ENCODE results near the gene TJP2.

The TJP2 gene

GRCh38 chr9:69139596-69139995 is 34.5 kb upstream of the TJP2 start:
- peaks cover 3 to 17% of the 10 kb centered on the region in 2 donors for H3K36me3 ChIP-seq (replicated peaks in 1 of 2; ENCODE audit: control insufficient read depth in 2 of 2, insufficient read depth in 2 of 2, low read length in 2 of 2)
- no peak overlapping the region for H2BK5ac ChIP-seq (ENCODE audit: low read length)
- no peak overlapping the region for H3K9ac ChIP-seq (ENCODE audit: low read depth, low read length, poor library complexity)
- peaks cover 1% of the 10 kb centered on the region for H3K79me1 ChIP-seq (ENCODE audit: low read depth, low read length)
- no peak overlapping the region for H2BK12ac ChIP-seq (ENCODE audit: low read length)
- H3K4me2 ChIP-seq (ENCODE audit: insufficient read depth, low read length, poor library complexity, severe bottlenecking), result no peak overlapping the region
- H3K4me3 ChIP-seq (ENCODE audit: low read length in 2 of 2), result no peak overlapping the region
- no peak overlapping the region for H2AFZ ChIP-seq (ENCODE audit: low read length)
- H3K4me1 ChIP-seq (ENCODE audit: control insufficient read depth in 2 of 2, insufficient read depth in 1 of 2, low read depth in 1 of 2, low read length in 2 of 2), result peaks cover 0 to 5% of the 10 kb centered on the region in 2 donors
- no peak overlapping the region for H3K14ac ChIP-seq (ENCODE audit: low read length)
- no peak overlapping the region for H3K18ac ChIP-seq (ENCODE audit: low read length)
- no peaks in the 10 kb centered on the region for H3K27me3 ChIP-seq (ENCODE audit: control insufficient read depth in 3 of 3, insufficient read depth in 3 of 3, low read depth in 1 of 3, low read length in 3 of 3)
- no peak overlapping the region for H2AK5ac ChIP-seq (ENCODE audit: low read depth, low read length)
- H4K8ac ChIP-seq (ENCODE audit: low read depth, low read length), result no peak overlapping the region
- no peak for DNase-seq (ENCODE audit: low spot score)
- H4K91ac ChIP-seq (ENCODE audit: low read depth, low read length, poor library complexity), result no peak overlapping the region
- H3K27ac ChIP-seq (replicated peaks; ENCODE audit: low read length), result no peak overlapping the region
- no CpG with 5 or more reads among the region's 9 CpGs for WGBS, 2 donors (ENCODE audit: extremely low coverage in 2 of 2, insufficient read length in 2 of 2, insufficient replicate concordance in 1 of 2)
- H3K4ac ChIP-seq (ENCODE audit: low read length), result no peak overlapping the region
- H3K9me3 ChIP-seq (replicated peaks in 1 of 2; ENCODE audit: control insufficient read depth in 2 of 2, insufficient read depth in 1 of 2, low read depth in 1 of 2, low read length in 2 of 2), result no peaks in the 10 kb centered on the region
- H3K23ac ChIP-seq (ENCODE audit: low read depth, low read length, poor library complexity), result no peak overlapping the region
- no peak overlapping the region for H2BK15ac ChIP-seq (ENCODE audit: low read length)
- H2BK120ac ChIP-seq (ENCODE audit: low read depth, low read length), result no peak overlapping the region

- no peak overlapping the region for H3K27ac ChIP-seq (replicated peaks; ENCODE audit: low read length)
- no peak overlapping the region for H3K4me2 ChIP-seq (ENCODE audit: insufficient read depth, low read length, poor library complexity, severe bottlenecking)
- H2AFZ ChIP-seq (ENCODE audit: low read length), result no peak overlapping the region
- no peak for DNase-seq (ENCODE audit: low spot score)
- H2BK15ac ChIP-seq (ENCODE audit: low read length), result no peak overlapping the region
- no CpG with 5 or more reads among the region's 5 CpGs for WGBS, 2 donors (ENCODE audit: extremely low coverage in 2 of 2, insufficient read length in 2 of 2, insufficient replicate concordance in 1 of 2)
- peaks cover 0 to 5% of the 10 kb centered on the region in 2 donors for H3K4me1 ChIP-seq (ENCODE audit: control insufficient read depth in 2 of 2, insufficient read depth in 1 of 2, low read depth in 1 of 2, low read length in 2 of 2)
- H4K8ac ChIP-seq (ENCODE audit: low read depth, low read length), result no peak overlapping the region
- no peak overlapping the region for H3K4me3 ChIP-seq (ENCODE audit: low read length in 2 of 2)
- no peak overlapping the region for H2BK120ac ChIP-seq (ENCODE audit: low read depth, low read length)
- no peak overlapping the region for H3K9ac ChIP-seq (ENCODE audit: low read depth, low read length, poor library complexity)
- H3K18ac ChIP-seq (ENCODE audit: low read length), result no peak overlapping the region
- no peak overlapping the region for H2AK5ac ChIP-seq (ENCODE audit: low read depth, low read length)
- no peak overlapping the region for H2BK5ac ChIP-seq (ENCODE audit: low read length)
- peaks cover 1% of the 10 kb centered on the region for H3K79me1 ChIP-seq (ENCODE audit: low read depth, low read length)
- no peak overlapping the region for H3K14ac ChIP-seq (ENCODE audit: low read length)
- H3K23ac ChIP-seq (ENCODE audit: low read depth, low read length, poor library complexity), result no peak overlapping the region
- H3K36me3 ChIP-seq (replicated peaks in 1 of 2; ENCODE audit: control insufficient read depth in 2 of 2, insufficient read depth in 2 of 2, low read length in 2 of 2), result peaks cover 3 to 19% of the 10 kb centered on the region in 2 donors
- no peak overlapping the region for H3K4ac ChIP-seq (ENCODE audit: low read length)
- H3K9me3 ChIP-seq (replicated peaks in 1 of 2; ENCODE audit: control insufficient read depth in 2 of 2, insufficient read depth in 1 of 2, low read depth in 1 of 2, low read length in 2 of 2), result no peaks in the 10 kb centered on the region
- no peaks in the 10 kb centered on the region for H3K27me3 ChIP-seq (ENCODE audit: control insufficient read depth in 3 of 3, insufficient read depth in 3 of 3, low read depth in 1 of 3, low read length in 3 of 3)
- no peak overlapping the region for H2BK12ac ChIP-seq (ENCODE audit: low read length)
- no peak overlapping the region for H4K91ac ChIP-seq (ENCODE audit: low read depth, low read length, poor library complexity)
Measured at GRCh38 chr9:69140123-69140735, 33.8 kb upstream of the TJP2 start.

- Histone ChIP-seq H2BK15ac (ENCODE audit: low read length) (no peak overlapping the region), H2AK5ac (ENCODE audit: low read depth, low read length) (no peak overlapping the region), H3K18ac (ENCODE audit: low read length) (no peak overlapping the region), H3K23ac (ENCODE audit: low read depth, low read length, poor library complexity) (no peak overlapping the region), H4K8ac (ENCODE audit: low read depth, low read length) (no peak overlapping the region), H3K9me3 (replicated peaks in 1 of 2; ENCODE audit: control insufficient read depth in 2 of 2, insufficient read depth in 1 of 2, low read depth in 1 of 2, low read length in 2 of 2) (no peaks in the 10 kb centered on the region), H3K4me3 (ENCODE audit: low read length in 2 of 2) (no peak overlapping the region), H3K27me3 (ENCODE audit: control insufficient read depth in 3 of 3, insufficient read depth in 3 of 3, low read depth in 1 of 3, low read length in 3 of 3) (no peaks in the 10 kb centered on the region), H3K27ac (replicated peaks; ENCODE audit: low read length) (no peak overlapping the region), H2BK5ac (ENCODE audit: low read length) (no peak overlapping the region), H2AFZ (ENCODE audit: low read length) (no peak overlapping the region), H3K14ac (ENCODE audit: low read length) (no peak overlapping the region), H2BK120ac (ENCODE audit: low read depth, low read length) (no peak overlapping the region), H3K9ac (ENCODE audit: low read depth, low read length, poor library complexity) (no peak overlapping the region), H3K4me2 (ENCODE audit: insufficient read depth, low read length, poor library complexity, severe bottlenecking) (no peak overlapping the region), H3K4ac (ENCODE audit: low read length) (no peak overlapping the region), H2BK12ac (ENCODE audit: low read length) (no peak overlapping the region), H4K91ac (ENCODE audit: low read depth, low read length, poor library complexity) (no peak overlapping the region), H3K36me3 (replicated peaks in 1 of 2; ENCODE audit: control insufficient read depth in 2 of 2, insufficient read depth in 2 of 2, low read length in 2 of 2) (peaks cover 3 to 19% of the 10 kb centered on the region in 2 donors), H3K79me1 (ENCODE audit: low read depth, low read length) (peaks cover 1% of the 10 kb centered on the region), H3K4me1 (ENCODE audit: control insufficient read depth in 2 of 2, insufficient read depth in 1 of 2, low read depth in 1 of 2, low read length in 2 of 2) (peaks cover 0 to 1% of the 10 kb centered on the region in 2 donors)
- no peak for DNase-seq (ENCODE audit: low spot score)
- WGBS, 2 donors (ENCODE audit: extremely low coverage in 2 of 2, insufficient read length in 2 of 2, insufficient replicate concordance in 1 of 2), result no CpG with 5 or more reads among the region's 5 CpGs
Measured at GRCh38 chr9:69141851-69142250, 32.2 kb upstream of the TJP2 start.

- no peak for DNase-seq (ENCODE audit: low spot score)
- Histone ChIP-seq H3K23ac (ENCODE audit: low read depth, low read length, poor library complexity) (no peak overlapping the region), H3K27me3 (ENCODE audit: control insufficient read depth in 3 of 3, insufficient read depth in 3 of 3, low read depth in 1 of 3, low read length in 3 of 3) (no peaks in the 10 kb centered on the region), H2BK15ac (ENCODE audit: low read length) (no peak overlapping the region), H3K79me1 (ENCODE audit: low read depth, low read length) (peaks cover 1% of the 10 kb centered on the region), H3K9ac (ENCODE audit: low read depth, low read length, poor library complexity) (no peak overlapping the region), H3K4me2 (ENCODE audit: insufficient read depth, low read length, poor library complexity, severe bottlenecking) (no peak overlapping the region), H3K18ac (ENCODE audit: low read length) (no peak overlapping the region), H4K91ac (ENCODE audit: low read depth, low read length, poor library complexity) (no peak overlapping the region), H3K4me1 (ENCODE audit: control insufficient read depth in 2 of 2, insufficient read depth in 1 of 2, low read depth in 1 of 2, low read length in 2 of 2) (no peaks in the 10 kb centered on the region), H3K4ac (ENCODE audit: low read length) (no peak overlapping the region), H3K9me3 (replicated peaks in 1 of 2; ENCODE audit: control insufficient read depth in 2 of 2, insufficient read depth in 1 of 2, low read depth in 1 of 2, low read length in 2 of 2) (no peaks in the 10 kb centered on the region), H3K27ac (replicated peaks; ENCODE audit: low read length) (no peak overlapping the region), H2AFZ (ENCODE audit: low read length) (no peak overlapping the region), H2BK5ac (ENCODE audit: low read length) (no peak overlapping the region), H4K8ac (ENCODE audit: low read depth, low read length) (no peak overlapping the region), H2BK12ac (ENCODE audit: low read length) (no peak overlapping the region), H3K4me3 (ENCODE audit: low read length in 2 of 2) (no peak overlapping the region), H3K36me3 (replicated peaks in 1 of 2; ENCODE audit: control insufficient read depth in 2 of 2, insufficient read depth in 2 of 2, low read length in 2 of 2) (peaks cover 0 to 10% of the 10 kb centered on the region in 2 donors), H2AK5ac (ENCODE audit: low read depth, low read length) (no peak overlapping the region), H3K14ac (ENCODE audit: low read length) (no peak overlapping the region), H2BK120ac (ENCODE audit: low read depth, low read length) (no peak overlapping the region)
- no CpG with 5 or more reads among the region's 1 CpG for WGBS, 2 donors (ENCODE audit: extremely low coverage in 2 of 2, insufficient read length in 2 of 2, insufficient replicate concordance in 1 of 2)
Measured at GRCh38 chr9:69143291-69143690, 30.8 kb upstream of the TJP2 start.

Measured in neuronal stem cell (in vitro differentiated cells).